ENCODE measurements around the gene FBXO24.

GRCh38 chr7:100603726-100604027, 17.5 kb downstream of the FBXO24 start:
- TF ChIP-seq CTCF (IDR thresholded peaks at IDR 0.05) = no peak
- TF ChIP-seq POLR2A (IDR thresholded peaks at IDR 0.05) = no peak
